ENCODE data around the gene PSMD1. TPM values are rescaled to one million over a fixed set of nuclear protein-coding genes. Genes with fewer than 3 reads are reported as not detected.

PSMD1 gene
- total RNA-seq, 1 experiment from 2014 or later: 133 TPM

GRCh38 chr2:231146665-231147064, 90.0 kb downstream of the PSMD1 start:
- no peaks in the 10 kb centered on the region for H3K4me1 ChIP-seq (ENCODE audit: control insufficient read depth in 1 of 2, insufficient read depth in 2 of 2, low read length in 2 of 2)

More at GRCh38 chr2:231146665-231147064, 90.0 kb downstream of the PSMD1 start:
- Histone ChIP-seq H3K9me3 (ENCODE audit: control insufficient read depth in 1 of 2, insufficient read depth in 1 of 2, low read depth in 1 of 2, low read length in 2 of 2) (no peaks in the 10 kb centered on the region), H3K9ac (ENCODE audit: low read length) (no peak overlapping the region), H3K9me2 (ENCODE audit: insufficient read depth) (no peaks in the 10 kb centered on the region), H3K4me2 (ENCODE audit: low read length) (no peak overlapping the region), H3K36me3 (ENCODE audit: control insufficient read depth in 1 of 2, insufficient read depth in 2 of 2, low read length in 2 of 2) (peaks cover 8 to 26% of the 10 kb centered on the region in 2 experiments; a peak in 2 of 4 replicates), H3K27me3 (ENCODE audit: insufficient read depth, low read length) (no peaks in the 10 kb centered on the region), H3K79me2 (ENCODE audit: insufficient read depth, low read length) (peaks cover 6% of the 10 kb centered on the region), H4K20me1 (ENCODE audit: insufficient read depth) (no peaks in the 10 kb centered on the region), H2AFZ (ENCODE audit: low read depth, low read length, poor library complexity, severe bottlenecking) (no peak overlapping the region), H3K27ac (ENCODE audit: low read depth, low read length) (no peak overlapping the region), H3K4me3 (replicated peaks in 1 of 2; ENCODE audit: low read depth in 1 of 2, low read length in 2 of 2) (no peak overlapping the region)
- RAD21 ChIA-PET (ENCODE audit: low non-redundant PET in 1 of 2, low total read pairs in 2 of 2, uncharacterized antibody in 2 of 2, unreplicated experiment in 2 of 2): no interaction called here
- TF ChIP-seq POLR2AphosphoS5 (IDR thresholded peaks at IDR 0.05; ENCODE audit: low read depth, low read length) (no peak), SRF (IDR thresholded peaks at IDR 0.05; ENCODE audit: low read depth) (no peak), ATF3 (IDR thresholded peaks at IDR 0.05) (no peak), ZFX (IDR thresholded peaks at IDR 0.05) (no peak), EZH2phosphoT487 (IDR thresholded peaks at IDR 0.05; ENCODE audit: borderline replicate concordance) (no peak), MAX (IDR thresholded peaks at IDR 0.05) (no peak), RAD21 (IDR thresholded peaks at IDR 0.05; ENCODE audit: low read depth) (no peak), ZBTB33 (IDR thresholded peaks at IDR 0.05; ENCODE audit: extremely low read depth, insufficient replicate concordance, low read length) (no peak), CTCF (IDR thresholded peaks at IDR 0.05 in 2 of 3, conservative IDR thresholded peaks at IDR 0.05 in 1 of 3; ENCODE audit: borderline replicate concordance in 1 of 3, insufficient read depth in 1 of 3, low read depth in 2 of 3, low read length in 2 of 3) (no peak), POLR2A (IDR thresholded peaks at IDR 0.05; ENCODE audit: borderline replicate concordance, extremely low read depth, insufficient read depth, insufficient read length) (no peak), JUND (IDR thresholded peaks at IDR 0.05) (no peak), REST (IDR thresholded peaks at IDR 0.05; ENCODE audit: low read depth) (no peak), EZH2 (IDR thresholded peaks at IDR 0.05) (no peak), YY1 (IDR thresholded peaks at IDR 0.05; ENCODE audit: extremely low read depth, insufficient replicate concordance, low read depth, low read length) (no peak)
- POLR2A ChIA-PET: no interaction called here
- DNase-seq (ENCODE audit: low read depth, low spot score): no peak
- CTCF ChIA-PET: no interaction called here
- BruUV-seq (replicated peaks): no TSS peak
- intact Hi-C loops (cut with micrococcal nuclease): no loop called here
- ATAC-seq: no peak
